ENCODE measurements around the gene IL17RE. TPM values are rescaled to one million over a fixed set of nuclear protein-coding genes. Genes with fewer than 3 reads are reported as not detected.
A peak's percentile ranks its signal among the peaks of the same experiment; 100 is the strongest.

Gene IL17RE
- total RNA-seq, 3 donors from 2014 or later: 41.8 to 116 (median 82.8) TPM

- Histone ChIP-seq H3K4me1 (ENCODE audit: low read depth) (no peaks in the 10 kb centered on the region), H3K36me3 (ENCODE audit: low read depth) (no peaks in the 10 kb centered on the region), H3K4me3 (no peak overlapping the region), H3K9me3 (no peaks in the 10 kb centered on the region)
- intact Hi-C loops (cut with DNase I, micrococcal nuclease): no loop called here
- ATAC-seq: no peak
- no peak for DNase-seq
- TF ChIP-seq CTCF (IDR thresholded peaks at IDR 0.05): no peak
Observed at GRCh38 chr3:9942934-9943690, 40.5 kb downstream of the IL17RE start.

GRCh38 chr3:9944271-9944670, 41.6 kb downstream of the IL17RE start:
- H3K4me1 ChIP-seq (ENCODE audit: low read depth): no peaks in the 10 kb centered on the region
- no peak overlapping the region for H3K4me3 ChIP-seq
- no peaks in the 10 kb centered on the region for H3K36me3 ChIP-seq (ENCODE audit: low read depth)
- no peak for TF ChIP-seq CTCF (IDR thresholded peaks at IDR 0.05)
- ATAC-seq (no peak), DNase-seq (no peak)
- intact Hi-C loops (cut with DNase I, micrococcal nuclease): no loop called here
- no peaks in the 10 kb centered on the region for H3K9me3 ChIP-seq

- Histone ChIP-seq H3K4me1 (ENCODE audit: low read depth) (no peaks in the 10 kb centered on the region), H3K9me3 (no peaks in the 10 kb centered on the region), H3K36me3 (ENCODE audit: low read depth) (no peaks in the 10 kb centered on the region), H3K4me3 (no peak overlapping the region)
- TF ChIP-seq CTCF (IDR thresholded peaks at IDR 0.05): no peak
- intact Hi-C loops (cut with DNase I, micrococcal nuclease): no loop called here
- no peak for DNase-seq
- ATAC-seq: no peak
Observed at GRCh38 chr3:9945358-9945757, 42.7 kb downstream of the IL17RE start.

- intact Hi-C loops (cut with DNase I, micrococcal nuclease): no loop called here
- ATAC-seq: peak; percentile 96
- no peaks in the 10 kb centered on the region for H3K9me3 ChIP-seq
- no peaks in the 10 kb centered on the region for H3K4me1 ChIP-seq (ENCODE audit: low read depth)
- TF ChIP-seq CTCF (IDR thresholded peaks at IDR 0.05): peak; percentile 64
- no peaks in the 10 kb centered on the region for H3K36me3 ChIP-seq (ENCODE audit: low read depth)
- DNase-seq: peak; percentile 91 to 93 (median 92)
- H3K4me3 ChIP-seq: peak overlapping the region; percentile 15
Observed at GRCh38 chr3:9946112-9947024, 43.7 kb downstream of the IL17RE start.

- peaks cover 8% of the 10 kb centered on the region for H3K4me1 ChIP-seq (ENCODE audit: low read depth)
- no peaks in the 10 kb centered on the region for H3K9me3 ChIP-seq
- peak; percentile 90 for ATAC-seq
- intact Hi-C loops (cut with DNase I, micrococcal nuclease): no loop called here
- peak overlapping the region; percentile 15 for H3K4me3 ChIP-seq
- TF ChIP-seq CTCF (IDR thresholded peaks at IDR 0.05): peak; percentile 57
- no peaks in the 10 kb centered on the region for H3K36me3 ChIP-seq (ENCODE audit: low read depth)
- DNase-seq: peak; percentile 82 to 87 (median 86)
Observed at GRCh38 chr3:9947025-9947995, 44.7 kb downstream of the IL17RE start.

All from mucosa of descending colon (tissue), 3 donors.